GM12865 (cell line): ENCODE data around the gene ZNF577.

ENCODE experiments used
- DNase-seq: peaks from one replicate; pipeline ENCODE4 v3.0.0; 2010; ENCODE audit warnings: low read depth
- H3K4me3 ChIP-seq: 2 replicates; pipeline ENCODE4 v1.5.1; 2011; ENCODE audit warnings: mild to moderate bottlenecking, low read depth, low read length, control low read depth
- CTCF ChIP-seq: IDR thresholded peaks from 2 replicates; pipeline ENCODE4 v1.5.1; 2011; ENCODE audit warnings: low read length, control low read depth, low read depth, inconsistent platforms; ENCODE audit not compliant: insufficient read depth; ENCODE audit errors: missing control alignments

The ZNF577 gene

GRCh38 chr19:51821921-51822320, 65.8 kb downstream of the ZNF577 start:
- no peak for DNase-seq
- no peak overlapping the region for H3K4me3 ChIP-seq
- no peak for TF ChIP-seq CTCF

- H3K4me3 ChIP-seq: no peak overlapping the region
- no peak for DNase-seq
- TF ChIP-seq CTCF: no peak
These were observed 66.3 kb downstream of the ZNF577 start for GRCh38 chr19:51821456-51821855.
